DOHH2 (cell line): Measurements from ENCODE around the gene MED26.

ENCODE experiments used
- CTCF ChIP-seq: fragments of 200-600 bp; sonication (generic); IDR thresholded peaks from one replicate; pipeline ENCODE4 v1.5.1; 2014; ENCODE audit warnings: antibody characterized with exemption, mild to moderate bottlenecking, low read depth, low read length; ENCODE audit not compliant: poor library complexity, severe bottlenecking
- EZH2phosphoT487 ChIP-seq: fragments of 200-600 bp; sonication (generic); IDR thresholded peaks from 2 replicates; pipeline ENCODE4 v1.6.1; 2017; ENCODE audit warnings: borderline replicate concordance, mild to moderate bottlenecking, antibody characterized with exemption, low read length, moderate library complexity, mixed read lengths

GRCh38 chr19:16614941-16615340, 13.1 kb downstream of the MED26 start:
- no peak for TF ChIP-seq CTCF
- no peak for TF ChIP-seq EZH2phosphoT487
